Keratinocyte (primary cell): ENCODE data around the gene ASTN2. TPM values are rescaled to one million over a fixed set of nuclear protein-coding genes. Genes with fewer than 3 reads are reported as not detected.

Experiments used
- DNase-seq: peaks from one replicate; pipeline ENCODE4 v3.0.0-alpha.2; 2011; ENCODE audit warnings: low read depth, missing footprints, low spot score
- FAIRE-seq: peaks from 2 replicates; lab custom pipeline; 2011; peaks lifted over from hg19 to GRCh38; lab: Jason Lieb, UNC
- H2AFZ ChIP-seq: 2 replicates; pipeline ENCODE4 v1.6.0; 2012; ENCODE audit warnings: low read length, control low read depth, inconsistent platforms; ENCODE audit not compliant: control insufficient read depth
- H3K27ac ChIP-seq: 2 replicates; pipeline ENCODE4 v1.5.1; 2011; ENCODE audit warnings: low read length; ENCODE audit not compliant: control insufficient read depth, insufficient read depth
- H3K27me3 ChIP-seq: 3 replicates; pipeline ENCODE4 v1.6.0; 2011; ENCODE audit warnings: low read length; ENCODE audit not compliant: control insufficient read depth, insufficient read depth; ENCODE audit errors: extremely low read depth
- H3K36me3 ChIP-seq, 2 experiments: 2 replicates in 1 of 2; 3 replicates in 1 of 2; pipeline ENCODE4 v1.5.1; 2011; ENCODE audit warnings: low read length in 2 of 2, mild to moderate bottlenecking in 1 of 2; ENCODE audit not compliant: control insufficient read depth in 2 of 2, insufficient read depth in 2 of 2; ENCODE audit errors: extremely low read depth in 1 of 2
- H3K4me1 ChIP-seq: 3 replicates; pipeline ENCODE4 v1.5.1; 2011; ENCODE audit warnings: low read length; ENCODE audit not compliant: control insufficient read depth, insufficient read depth; ENCODE audit errors: extremely low read depth
- H3K4me2 ChIP-seq: 3 replicates; pipeline ENCODE4 v1.6.0; 2011; ENCODE audit warnings: low read depth, low read length; ENCODE audit not compliant: control insufficient read depth, insufficient read depth; ENCODE audit errors: extremely low read depth
- H3K4me3 ChIP-seq, 3 experiments: fragments of 200-600 bp in 1 of 3; sonication (generic) in 1 of 3; 2 replicates in 2 of 3; 3 replicates in 1 of 3; pipeline ENCODE4 v1.5.1; 2011 to 2016; ENCODE audit warnings: low read length in 3 of 3, mild to moderate bottlenecking in 3 of 3, control low read depth in 2 of 3, inconsistent platforms in 1 of 3, low read depth in 1 of 3, mixed read lengths in 1 of 3, mixed run types in 1 of 3, moderate library complexity in 1 of 3; ENCODE audit not compliant: control insufficient read depth in 2 of 3, insufficient read depth in 2 of 3; ENCODE audit errors: extremely low read depth in 1 of 3
- H3K79me2 ChIP-seq: 2 replicates; pipeline ENCODE4 v1.6.0; 2012; ENCODE audit warnings: low read length; ENCODE audit not compliant: control insufficient read depth, insufficient read depth
- H3K9ac ChIP-seq: 3 replicates; pipeline ENCODE4 v1.6.0; 2011; ENCODE audit warnings: low read length; ENCODE audit not compliant: control insufficient read depth, insufficient read depth; ENCODE audit errors: extremely low read depth
- H3K9me1 ChIP-seq: 3 replicates; pipeline ENCODE4 v1.6.0; 2011; ENCODE audit warnings: low read length; ENCODE audit not compliant: control insufficient read depth, insufficient read depth; ENCODE audit errors: extremely low read depth
- H3K9me3 ChIP-seq: 2 replicates; pipeline ENCODE4 v1.5.1; 2012; ENCODE audit warnings: low read depth, low read length; ENCODE audit not compliant: control insufficient read depth
- H4K20me1 ChIP-seq: 3 replicates; pipeline ENCODE4 v1.6.0; 2011; ENCODE audit warnings: low read length; ENCODE audit not compliant: control insufficient read depth, insufficient read depth; ENCODE audit errors: extremely low read depth
- EZH2 ChIP-seq: IDR thresholded peaks from one replicate; pipeline ENCODE4 v1.6.1; 2012; ENCODE audit warnings: inconsistent platforms, mild to moderate bottlenecking, low read length, moderate library complexity
- dilution Hi-C: fragments of 300-500 bp; cut with MboI; formaldehyde crosslinking; loops from one replicate; pipeline ENCODE4 v1.7.0; 2020; ENCODE audit warnings: low sequenced_read_pairs; ENCODE audit not compliant: extremely low pct_ligation_motif_present
- polyA plus RNA-seq, 5 experiments: library from polyadenylated mRNA; depleted of rRNA in 3 of 5; stranded (reverse) in 3 of 5; stranded (forward) in 1 of 5; unstranded in 1 of 5; fragments of >200 nt; gene quantifications; 1 replicate in 1 of 5; 2 replicates in 3 of 5; 3 replicates in 1 of 5; pipeline versions ENCODE4 v1.2.1 to v1.2.3, GENCODE V29; 2011 to 2012; ENCODE audit warnings: missing spikeins in 2 of 5, low read depth in 1 of 5, low replicate concordance in 1 of 5
- TF ChIP-seq, protein P1 (sequence below), 3 experiments: IDR thresholded peaks in 1 of 3; conservative IDR thresholded peaks in 1 of 3; optimal IDR thresholded peaks in 1 of 3; 2 replicates in 2 of 3; 3 replicates in 1 of 3; pipeline versions ENCODE3 to v1.5.1; 2011; ENCODE audit warnings: low read length in 3 of 3, mild to moderate bottlenecking in 3 of 3, moderate library complexity in 2 of 3, control low read depth in 1 of 3, inconsistent platforms in 1 of 3; ENCODE audit not compliant: insufficient read depth in 2 of 3; ENCODE audit errors: extremely low read depth in 1 of 3

Gene ASTN2
- polyA plus RNA-seq, 1 donor (not counting 4 experiments of a cell fraction or from before 2014, with no cell fraction given), result 0.31 TPM

DNA sequence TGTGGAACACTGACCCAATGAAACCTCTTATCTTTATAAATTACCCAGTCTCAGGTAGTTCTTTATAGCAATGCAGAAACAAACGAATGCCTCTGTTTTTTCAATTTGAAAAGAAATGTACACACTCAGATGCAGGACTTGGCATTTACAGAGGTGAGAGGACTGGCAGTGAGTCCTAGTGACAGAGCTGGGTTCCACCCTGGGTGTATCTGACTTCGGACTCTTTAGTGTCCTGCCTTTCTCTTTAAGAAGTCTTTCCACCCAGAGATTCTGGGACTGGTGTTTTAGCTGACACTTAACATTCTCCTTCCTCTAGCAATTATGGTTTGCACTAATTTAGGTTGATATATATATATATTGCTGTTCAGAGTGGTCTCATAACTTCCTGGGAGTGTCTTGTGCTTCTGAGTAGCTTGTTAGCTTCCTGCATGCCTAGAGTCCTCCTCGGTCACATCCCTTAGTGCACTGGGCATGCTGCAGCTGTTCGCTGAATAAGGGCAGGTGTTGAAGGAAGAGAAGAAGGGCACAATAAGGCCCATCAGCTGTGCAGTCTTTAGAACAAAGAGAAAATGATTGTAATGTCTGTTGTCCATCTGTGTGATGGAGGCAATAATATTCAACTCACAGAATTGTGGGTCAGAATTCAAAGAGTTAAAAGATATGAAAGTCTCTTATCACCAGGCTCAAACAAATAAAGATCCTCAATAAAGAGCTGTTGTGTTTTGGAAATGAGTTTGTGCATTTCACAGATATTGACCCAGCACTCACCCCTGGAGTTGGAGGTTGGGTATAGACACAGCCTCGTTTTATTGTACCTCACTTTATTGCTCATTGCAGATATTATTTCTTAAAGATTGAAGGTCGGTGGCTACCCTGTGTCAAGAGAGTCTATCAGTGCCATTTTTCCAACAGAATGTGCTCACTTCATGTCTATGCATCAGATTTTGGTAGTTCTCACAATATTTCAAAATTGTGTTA, 540.6 kb downstream of the ASTN2 start:
- FAIRE-seq, result no peak
- DNase-seq, result no peak
- Histone ChIP-seq H3K79me2 (no peaks in the 10 kb centered on the region), H3K9me1 (no peaks in the 10 kb centered on the region), H3K4me1 (peaks cover 14% of the 10 kb centered on the region), H3K27me3 (no peaks in the 10 kb centered on the region), H2AFZ (no peak overlapping the region), H3K9ac (no peak overlapping the region), H3K4me2 (no peak overlapping the region), H4K20me1 (no peaks in the 10 kb centered on the region), H3K27ac (no peak overlapping the region), H3K36me3 (no peaks in the 10 kb centered on the region), H3K9me3 (peaks cover 4% of the 10 kb centered on the region), H3K4me3 (no peak overlapping the region)
- dilution Hi-C loops, result no loop called here
- TF ChIP-seq, protein P1, sequence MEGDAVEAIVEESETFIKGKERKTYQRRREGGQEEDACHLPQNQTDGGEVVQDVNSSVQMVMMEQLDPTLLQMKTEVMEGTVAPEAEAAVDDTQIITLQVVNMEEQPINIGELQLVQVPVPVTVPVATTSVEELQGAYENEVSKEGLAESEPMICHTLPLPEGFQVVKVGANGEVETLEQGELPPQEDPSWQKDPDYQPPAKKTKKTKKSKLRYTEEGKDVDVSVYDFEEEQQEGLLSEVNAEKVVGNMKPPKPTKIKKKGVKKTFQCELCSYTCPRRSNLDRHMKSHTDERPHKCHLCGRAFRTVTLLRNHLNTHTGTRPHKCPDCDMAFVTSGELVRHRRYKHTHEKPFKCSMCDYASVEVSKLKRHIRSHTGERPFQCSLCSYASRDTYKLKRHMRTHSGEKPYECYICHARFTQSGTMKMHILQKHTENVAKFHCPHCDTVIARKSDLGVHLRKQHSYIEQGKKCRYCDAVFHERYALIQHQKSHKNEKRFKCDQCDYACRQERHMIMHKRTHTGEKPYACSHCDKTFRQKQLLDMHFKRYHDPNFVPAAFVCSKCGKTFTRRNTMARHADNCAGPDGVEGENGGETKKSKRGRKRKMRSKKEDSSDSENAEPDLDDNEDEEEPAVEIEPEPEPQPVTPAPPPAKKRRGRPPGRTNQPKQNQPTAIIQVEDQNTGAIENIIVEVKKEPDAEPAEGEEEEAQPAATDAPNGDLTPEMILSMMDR (optimal IDR thresholded peaks at IDR 0.05 in 1 of 3, IDR thresholded peaks at IDR 0.05 in 1 of 3, conservative IDR thresholded peaks at IDR 0.05 in 1 of 3; ENCODE audit: extremely low read depth in 1 of 3, insufficient read depth in 2 of 3, low read length in 3 of 3), result no peak
- TF ChIP-seq EZH2, result no peak

DNA sequence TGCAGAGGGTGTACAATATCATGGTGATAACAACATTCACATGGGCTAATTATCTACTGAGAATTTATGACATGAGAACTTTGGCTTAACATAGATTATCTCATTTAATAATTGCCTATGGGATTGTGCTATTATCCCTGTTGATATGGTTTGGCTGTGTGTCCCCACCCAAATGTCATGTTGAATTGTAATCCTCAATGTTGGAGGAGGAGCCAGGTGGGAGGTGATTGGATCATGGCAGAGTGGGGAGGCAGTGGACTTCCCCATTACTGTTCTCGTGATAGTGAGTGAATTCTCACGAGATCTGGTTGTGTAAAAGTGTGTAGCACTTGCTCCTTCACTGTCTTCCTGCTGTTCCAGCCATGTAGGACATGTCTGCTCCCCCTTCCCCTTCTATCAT, 541.4 kb downstream of the ASTN2 start:
- no peak overlapping the region for H3K4me3 ChIP-seq
- H3K4me2 ChIP-seq, result no peak overlapping the region
- no peak for DNase-seq
- dilution Hi-C loops, result no loop called here
- TF ChIP-seq EZH2, result no peak
- TF ChIP-seq, protein P1 (optimal IDR thresholded peaks at IDR 0.05 in 1 of 3, IDR thresholded peaks at IDR 0.05 in 1 of 3, conservative IDR thresholded peaks at IDR 0.05 in 1 of 3; ENCODE audit: extremely low read depth in 1 of 3, insufficient read depth in 2 of 3, low read length in 3 of 3), result no peak
- no peak for FAIRE-seq
- H3K36me3 ChIP-seq, result no peaks in the 10 kb centered on the region
- no peaks in the 10 kb centered on the region for H3K27me3 ChIP-seq
- H4K20me1 ChIP-seq, result no peaks in the 10 kb centered on the region
- H3K9ac ChIP-seq, result no peak overlapping the region
- H3K9me3 ChIP-seq, result peaks cover 4% of the 10 kb centered on the region
- no peaks in the 10 kb centered on the region for H3K79me2 ChIP-seq
- H3K4me1 ChIP-seq, result peaks cover 14% of the 10 kb centered on the region
- no peak overlapping the region for H3K27ac ChIP-seq
- H2AFZ ChIP-seq, result no peak overlapping the region
- no peaks in the 10 kb centered on the region for H3K9me1 ChIP-seq
